Thoracic aorta (tissue), 2 donors: ENCODE results near the gene COL15A1. TPM values are rescaled to one million over a fixed set of nuclear protein-coding genes. Genes with fewer than 3 reads are reported as not detected.

Experiments
- ATAC-seq: fragments of 150-250 bp; one replicate; pipeline ENCODE4 v1.8.0; 2017; ENCODE audit warnings: low read depth; ENCODE audit not compliant: insufficient number of reproducible peaks, low FRiP score
- DNase-seq: peaks from one replicate; pipeline ENCODE4 v3.0.0-alpha.2; 2020; ENCODE audit warnings: low spot score
- H3K27ac ChIP-seq, 2 donors: fragments of 200-600 bp; sonication (generic); 1 replicate in 1 of 2; 2 replicates in 1 of 2; pipeline ENCODE4 v1.5.1; 2016; ENCODE audit warnings: mild to moderate bottlenecking in 2 of 2, moderate library complexity in 2 of 2
- H3K27me3 ChIP-seq: fragments of 200-600 bp; sonication (generic); replicated peaks from 2 replicates; pipeline ENCODE4 v1.6.0; 2016; ENCODE audit warnings: mild to moderate bottlenecking; ENCODE audit not compliant: insufficient read depth
- H3K36me3 ChIP-seq: fragments of 200-600 bp; sonication (generic); one replicate; pipeline ENCODE4 v1.5.1; 2016
- H3K4me1 ChIP-seq, 2 donors: fragments of 200-600 bp; sonication (generic); 1 replicate in 1 of 2; 2 replicates in 1 of 2; pipeline versions ENCODE4 v1.5.1 to v1.6.0; 2016; ENCODE audit warnings: low read depth in 2 of 2, mild to moderate bottlenecking in 1 of 2; ENCODE audit not compliant: control insufficient read depth in 1 of 2
- H3K4me3 ChIP-seq: fragments of 200-600 bp; sonication (generic); 2 replicates; pipeline ENCODE4 v1.5.1; 2016; ENCODE audit warnings: mild to moderate bottlenecking
- H3K9me3 ChIP-seq: fragments of 200-600 bp; sonication (generic); 2 replicates; pipeline ENCODE4 v1.5.1; 2016
- total RNA-seq, 2 donors: library from RNA; depleted of rRNA; stranded (reverse); fragments of >200 nt; gene quantifications; one replicate each; pipeline versions ENCODE4 v1.1.0 to v1.2.3, GENCODE V29; 2016
- TF ChIP-seq, protein P1 (sequence below): fragments of 200-600 bp; sonication (generic); IDR thresholded peaks from one replicate; pipeline ENCODE4 v1.5.1; 2019; ENCODE audit warnings: antibody characterized with exemption

COL15A1 gene
- total RNA-seq, 2 donors from 2014 or later: 23.3 to 70.4 TPM

- H3K27ac ChIP-seq: no peak overlapping the region
- H3K4me1 ChIP-seq: peaks cover 14 to 60% of the 10 kb centered on the region in 2 donors
- DNase-seq: no peak
Observed at GRCh38 chr9:98971168-98971914, 27.6 kb downstream of the COL15A1 start.

GRCh38 chr9:98971915-98972223 is 28.2 kb downstream of the COL15A1 start:
- DNase-seq (no peak), ATAC-seq (no peak)
- TF ChIP-seq, protein P1, sequence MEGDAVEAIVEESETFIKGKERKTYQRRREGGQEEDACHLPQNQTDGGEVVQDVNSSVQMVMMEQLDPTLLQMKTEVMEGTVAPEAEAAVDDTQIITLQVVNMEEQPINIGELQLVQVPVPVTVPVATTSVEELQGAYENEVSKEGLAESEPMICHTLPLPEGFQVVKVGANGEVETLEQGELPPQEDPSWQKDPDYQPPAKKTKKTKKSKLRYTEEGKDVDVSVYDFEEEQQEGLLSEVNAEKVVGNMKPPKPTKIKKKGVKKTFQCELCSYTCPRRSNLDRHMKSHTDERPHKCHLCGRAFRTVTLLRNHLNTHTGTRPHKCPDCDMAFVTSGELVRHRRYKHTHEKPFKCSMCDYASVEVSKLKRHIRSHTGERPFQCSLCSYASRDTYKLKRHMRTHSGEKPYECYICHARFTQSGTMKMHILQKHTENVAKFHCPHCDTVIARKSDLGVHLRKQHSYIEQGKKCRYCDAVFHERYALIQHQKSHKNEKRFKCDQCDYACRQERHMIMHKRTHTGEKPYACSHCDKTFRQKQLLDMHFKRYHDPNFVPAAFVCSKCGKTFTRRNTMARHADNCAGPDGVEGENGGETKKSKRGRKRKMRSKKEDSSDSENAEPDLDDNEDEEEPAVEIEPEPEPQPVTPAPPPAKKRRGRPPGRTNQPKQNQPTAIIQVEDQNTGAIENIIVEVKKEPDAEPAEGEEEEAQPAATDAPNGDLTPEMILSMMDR: no peak
- no peak overlapping the region for H3K4me3 ChIP-seq
- no peaks in the 10 kb centered on the region for H3K27me3 ChIP-seq
- H3K27ac ChIP-seq: no peak overlapping the region
- H3K36me3 ChIP-seq: no peaks in the 10 kb centered on the region
- no peaks in the 10 kb centered on the region for H3K9me3 ChIP-seq
- H3K4me1 ChIP-seq: peaks cover 14 to 65% of the 10 kb centered on the region in 2 donors

More at GRCh38 chr9:98971168-98971914, 27.6 kb downstream of the COL15A1 start:
- TF ChIP-seq, protein P1: no peak
- H3K36me3 ChIP-seq: no peaks in the 10 kb centered on the region
- no peaks in the 10 kb centered on the region for H3K27me3 ChIP-seq
- no peak overlapping the region for H3K4me3 ChIP-seq
- no peak for ATAC-seq
- H3K9me3 ChIP-seq: no peaks in the 10 kb centered on the region

DNA sequence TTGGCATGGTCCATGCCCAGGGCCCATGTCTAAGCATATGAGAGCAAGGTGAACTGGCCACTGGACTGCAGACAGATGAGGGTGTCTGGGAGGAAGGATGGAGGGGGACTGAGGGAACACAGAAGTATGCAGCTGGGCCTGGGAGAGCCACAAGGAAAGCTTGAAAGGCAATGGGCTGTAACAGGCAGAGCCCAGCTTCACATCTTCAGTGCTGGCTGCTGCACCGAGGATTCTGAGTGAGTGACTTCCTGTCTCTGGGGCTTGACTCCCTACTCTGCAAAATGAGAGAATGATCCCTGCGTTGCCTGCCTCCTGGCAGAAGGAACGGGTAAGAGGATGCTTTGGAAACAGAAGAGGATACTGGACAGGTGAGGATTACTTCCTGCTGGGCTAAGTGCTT is 29.0 kb downstream of the COL15A1 start:
- H3K4me3 ChIP-seq: no peak overlapping the region
- H3K27ac ChIP-seq: peak overlapping the region; percentile 28 to 60
- H3K4me1 ChIP-seq: peaks cover 14 to 68% of the 10 kb centered on the region in 2 donors
- no peaks in the 10 kb centered on the region for H3K27me3 ChIP-seq
- ATAC-seq: no peak
- H3K36me3 ChIP-seq: no peaks in the 10 kb centered on the region
- TF ChIP-seq, protein P1: no peak
- DNase-seq: no peak
- H3K9me3 ChIP-seq: no peaks in the 10 kb centered on the region

GRCh38 chr9:98973171-98973570 is 29.5 kb downstream of the COL15A1 start:
- TF ChIP-seq, protein P1: no peak
- no peaks in the 10 kb centered on the region for H3K9me3 ChIP-seq
- peaks cover 14 to 71% of the 10 kb centered on the region in 2 donors for H3K4me1 ChIP-seq
- no peaks in the 10 kb centered on the region for H3K27me3 ChIP-seq
- no peak for ATAC-seq
- DNase-seq: no peak
- no peaks in the 10 kb centered on the region for H3K36me3 ChIP-seq
- peak overlapping the region; percentile 28 to 60 for H3K27ac ChIP-seq
- peak overlapping the region; percentile 1 for H3K4me3 ChIP-seq

GRCh38 chr9:98973576-98973975 is 29.9 kb downstream of the COL15A1 start:
- Histone ChIP-seq H3K27me3 (no peaks in the 10 kb centered on the region), H3K4me1 (peaks cover 14 to 75% of the 10 kb centered on the region in 2 donors), H3K36me3 (no peaks in the 10 kb centered on the region), H3K27ac (peak overlapping the region; percentile 28 to 60), H3K9me3 (no peaks in the 10 kb centered on the region), H3K4me3 (peak overlapping the region; percentile 1)
- DNase-seq: no peak
- ATAC-seq: no peak
- TF ChIP-seq, protein P1: no peak
